GM21786 (cell line): ENCODE measurements around the gene C1QTNF3.
A peak's percentile ranks its signal among the peaks of the same experiment; 100 is the strongest.

Experiments used
- ATAC-seq: cut with Tn5 transposase; IDR thresholded peaks from one replicate; pipeline ENCODE4 v1.9.1; 2021; ENCODE audit not compliant: unreplicated experiment

The C1QTNF3 gene

GRCh38 chr5:34002629-34003328, 40.2 kb downstream of the C1QTNF3 start:
- no peak for ATAC-seq

DNA sequence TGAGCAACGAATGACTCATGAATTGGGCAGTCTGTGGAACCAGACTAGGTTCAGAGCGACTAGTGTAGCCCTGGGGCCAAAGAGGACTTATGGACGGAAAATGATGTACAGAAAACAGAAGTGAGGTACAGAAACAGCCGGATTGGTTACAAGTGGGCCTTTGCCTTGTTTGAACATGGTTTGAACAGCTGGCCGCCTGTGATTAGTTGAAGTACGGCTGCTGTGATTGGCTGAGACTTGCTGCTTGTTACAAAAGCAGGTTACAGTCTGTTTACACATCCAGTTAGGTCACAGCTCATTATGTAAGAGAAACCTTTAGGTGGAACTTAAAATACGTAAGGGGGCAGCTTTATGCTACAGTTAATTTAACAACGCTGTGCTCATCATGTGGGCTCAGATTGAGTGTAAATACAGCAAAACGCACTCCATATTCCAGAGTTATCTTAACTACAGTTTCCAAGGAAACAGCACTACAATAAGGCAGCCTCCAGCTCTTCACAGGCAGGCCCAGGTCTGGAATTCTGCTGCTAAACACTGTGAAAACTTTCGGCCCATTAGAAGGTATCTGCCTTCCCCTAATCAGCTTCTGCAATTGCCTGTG, 41.7 kb downstream of the C1QTNF3 start:
- ATAC-seq = no peak

DNA sequence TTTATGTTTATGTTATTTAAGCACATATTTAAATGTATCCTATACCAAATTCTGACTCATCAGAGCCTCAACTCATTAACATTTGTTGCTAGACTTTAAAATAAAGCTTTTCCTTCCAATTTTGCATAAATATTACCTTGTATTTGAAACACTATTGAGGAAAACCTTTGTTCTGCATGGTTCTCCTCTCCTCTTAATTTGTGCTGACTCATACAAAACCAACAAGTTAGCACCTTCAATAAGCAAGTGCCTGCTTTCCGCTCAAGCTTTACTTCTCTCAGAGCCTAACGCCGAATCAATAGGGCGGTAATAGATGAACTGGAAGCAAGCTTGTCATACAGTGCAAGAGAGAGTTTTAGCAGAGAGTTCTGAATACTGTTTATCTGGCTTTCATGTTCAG, 43.0 kb downstream of the C1QTNF3 start:
- no peak for ATAC-seq

GRCh38 chr5:33997331-33997983, 45.6 kb downstream of the C1QTNF3 start:
- ATAC-seq = peak; percentile 78

- ATAC-seq = no peak
Observed at GRCh38 chr5:33995865-33996264, 47.1 kb downstream of the C1QTNF3 start.

- ATAC-seq = no peak
Observed at GRCh38 chr5:33994845-33995244, 48.2 kb downstream of the C1QTNF3 start.

DNA sequence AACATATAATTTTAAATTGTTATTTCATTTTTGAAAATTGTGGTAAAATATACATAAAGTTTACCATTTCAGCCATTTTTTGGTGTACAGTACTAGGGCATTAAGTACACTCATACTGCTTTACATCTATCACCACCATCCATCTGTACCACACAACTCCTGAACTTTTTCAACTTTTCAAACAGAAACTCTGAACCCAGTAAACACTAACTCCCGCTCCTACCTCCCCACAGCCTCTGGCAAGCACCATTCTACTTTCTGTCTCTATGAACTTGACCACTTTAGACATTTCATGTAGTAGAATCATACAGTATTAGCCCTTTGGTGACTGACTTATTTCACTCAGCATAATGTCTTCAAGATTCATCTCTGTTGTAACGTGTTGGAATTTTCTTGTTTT, 50.1 kb downstream of the C1QTNF3 start:
- ATAC-seq = no peak

DNA sequence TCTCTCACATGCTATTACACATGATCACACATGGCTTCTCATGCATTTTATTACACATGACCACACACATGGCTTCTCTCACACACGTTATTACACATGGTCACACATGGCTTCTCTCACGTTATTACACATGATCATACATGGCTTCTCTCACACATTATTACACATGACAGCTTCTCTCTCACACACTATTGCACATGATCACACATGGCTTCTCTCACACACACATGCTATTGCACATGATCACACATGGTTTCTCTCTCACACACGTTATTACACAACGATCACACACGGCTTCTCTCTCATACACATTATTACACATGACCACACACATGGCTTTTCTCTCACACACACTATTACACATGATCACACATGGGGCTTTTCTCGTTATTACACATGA, 57.6 kb downstream of the C1QTNF3 start:
- no peak for ATAC-seq

GRCh38 chr5:33984671-33985124, 58.3 kb downstream of the C1QTNF3 start, which contains the start of gene SLC45A2:
TSS of gene SLC45A2 (minus strand) at chr5:33984693. CDS start at chr5:33984583, 110 bp downstream.
- no peak for ATAC-seq

- no peak for ATAC-seq
Observed at GRCh38 chr5:33984178-33984577, 58.8 kb downstream of the C1QTNF3 start.

DNA sequence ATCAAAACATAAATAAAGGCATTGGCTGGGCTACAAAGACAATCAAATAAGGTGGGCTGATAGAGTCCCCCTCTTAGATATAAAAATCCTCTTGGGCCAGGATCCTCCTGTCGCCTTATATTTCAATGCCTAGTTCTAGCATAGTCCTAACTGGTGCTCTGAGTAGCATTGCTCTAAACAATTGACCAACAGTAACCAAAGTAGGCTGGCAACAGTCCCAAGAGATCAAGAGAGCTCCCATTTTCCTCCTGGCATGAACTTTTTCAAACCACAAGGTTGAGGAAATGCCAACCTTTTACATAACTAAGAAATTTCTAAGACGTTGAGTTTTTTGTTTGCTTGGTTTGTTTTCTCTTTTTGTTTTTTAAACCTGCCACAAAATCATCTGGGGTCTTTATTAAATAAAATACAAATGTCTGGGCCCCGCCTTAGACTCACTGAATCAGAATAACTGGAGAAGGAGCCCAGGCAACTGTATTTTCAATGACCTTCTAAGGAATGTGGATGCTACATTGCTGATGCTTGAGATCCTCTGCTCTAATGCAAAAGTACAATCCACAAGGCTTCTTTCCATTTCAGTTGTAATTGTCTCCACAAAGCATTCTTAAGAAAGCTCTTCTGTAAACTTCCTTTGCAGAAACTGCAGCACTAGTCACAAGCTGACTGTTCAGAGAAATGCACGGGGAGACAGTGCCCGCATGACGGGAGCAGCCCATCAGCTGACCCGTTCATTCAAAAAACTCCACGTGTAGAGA, 61.4 kb downstream of the C1QTNF3 start:
- ATAC-seq = no peak

- ATAC-seq = no peak
Observed at GRCh38 chr5:33980030-33980429, 63.0 kb downstream of the C1QTNF3 start.

DNA sequence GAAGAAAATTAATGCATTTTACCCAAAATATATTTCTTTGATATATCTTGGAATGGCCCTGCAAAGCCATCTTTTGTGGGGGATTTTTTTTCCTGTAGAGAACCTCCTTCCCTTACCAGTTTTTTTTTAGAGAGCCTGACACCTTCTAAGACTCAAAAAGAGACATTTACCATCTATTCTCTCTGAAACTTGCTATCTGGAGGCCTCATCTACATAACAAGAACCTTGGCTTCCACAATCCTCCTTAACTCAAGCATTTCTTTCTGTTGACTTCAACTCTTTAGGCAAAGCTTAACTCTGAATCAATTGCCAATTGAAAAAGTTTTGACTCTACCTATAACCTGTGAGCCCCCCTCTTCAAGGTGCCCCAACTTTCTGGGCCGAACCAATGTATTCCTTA, 64.7 kb downstream of the C1QTNF3 start:
- no peak for ATAC-seq

GRCh38 chr5:33976307-33976706, 66.7 kb downstream of the C1QTNF3 start:
- ATAC-seq = no peak

DNA sequence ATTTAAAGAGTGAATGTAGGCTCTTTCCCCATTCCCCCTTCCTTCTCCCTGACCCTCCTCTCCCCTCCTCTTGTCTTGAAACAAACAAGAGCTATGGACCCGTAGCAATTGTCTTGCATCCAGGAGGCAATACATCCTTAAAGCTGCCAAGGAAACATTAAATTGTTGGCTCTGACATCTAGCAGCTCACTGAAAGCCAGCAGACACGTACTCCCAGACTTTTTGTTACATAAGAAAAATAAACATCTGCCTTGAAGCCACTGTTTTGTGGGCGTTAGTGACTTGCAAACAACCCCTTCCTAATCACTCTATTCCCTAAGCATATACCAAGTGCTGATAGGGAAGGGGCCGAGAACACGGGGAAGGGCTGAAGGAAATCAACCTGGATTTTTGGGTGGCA, 67.2 kb downstream of the C1QTNF3 start:
- no peak for ATAC-seq

- peak; percentile 48 for ATAC-seq
Observed at GRCh38 chr5:33973271-33973670, 69.7 kb downstream of the C1QTNF3 start.

- peak; percentile 82 for ATAC-seq
Observed at GRCh38 chr5:33969572-33970452, 73.2 kb downstream of the C1QTNF3 start.

- no peak for ATAC-seq
Observed at GRCh38 chr5:33968211-33969005, 74.6 kb downstream of the C1QTNF3 start.
